Esophagus squamous epithelium (tissue), 4 donors: ENCODE measurements around the gene GRP.
"Not testable (repeated sequence)": the region's sequence is repeated elsewhere in the genome, so short reads cannot be mapped to it uniquely, and the experiment has no call there.

Source experiments
- POLR2A ChIP-seq, 4 donors: fragments of 450-650 bp; IDR thresholded peaks; one replicate each; pipeline ENCODE4 v1.6.1; 2017; ENCODE audit warnings: antibody characterized with exemption in 4 of 4, mild to moderate bottlenecking in 4 of 4, moderate library complexity in 3 of 4
- TF ChIP-seq, protein P1 (sequence below), 6 experiments: fragments of 450-650 bp in 4 of 6; fragments of 200-600 bp in 2 of 6; sonication (generic) in 2 of 6; IDR thresholded peaks; one replicate each; pipeline ENCODE4 v1.5.1; 2016 to 2019; ENCODE audit warnings: antibody characterized with exemption in 6 of 6, mild to moderate bottlenecking in 4 of 6, moderate library complexity in 4 of 6

DNA sequence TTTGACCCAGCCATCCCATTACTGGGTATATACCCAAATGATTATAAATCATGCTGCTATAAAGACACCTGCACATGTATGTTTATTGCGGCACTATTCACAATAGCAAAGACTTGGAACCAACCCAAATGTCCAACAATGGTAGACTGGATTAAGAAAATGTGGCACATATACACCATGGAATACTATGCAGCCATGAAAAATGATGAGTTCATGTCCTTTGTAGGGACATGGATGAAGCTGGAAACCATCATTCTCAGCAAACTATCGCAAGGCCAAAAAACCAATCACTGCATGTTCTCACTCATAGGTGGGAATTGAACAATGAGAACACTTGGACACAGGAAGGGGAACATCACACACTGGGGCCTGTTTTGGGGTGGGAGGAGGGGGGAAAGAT lies 42.3 kb downstream of the GRP start:
- TF ChIP-seq, protein P1, sequence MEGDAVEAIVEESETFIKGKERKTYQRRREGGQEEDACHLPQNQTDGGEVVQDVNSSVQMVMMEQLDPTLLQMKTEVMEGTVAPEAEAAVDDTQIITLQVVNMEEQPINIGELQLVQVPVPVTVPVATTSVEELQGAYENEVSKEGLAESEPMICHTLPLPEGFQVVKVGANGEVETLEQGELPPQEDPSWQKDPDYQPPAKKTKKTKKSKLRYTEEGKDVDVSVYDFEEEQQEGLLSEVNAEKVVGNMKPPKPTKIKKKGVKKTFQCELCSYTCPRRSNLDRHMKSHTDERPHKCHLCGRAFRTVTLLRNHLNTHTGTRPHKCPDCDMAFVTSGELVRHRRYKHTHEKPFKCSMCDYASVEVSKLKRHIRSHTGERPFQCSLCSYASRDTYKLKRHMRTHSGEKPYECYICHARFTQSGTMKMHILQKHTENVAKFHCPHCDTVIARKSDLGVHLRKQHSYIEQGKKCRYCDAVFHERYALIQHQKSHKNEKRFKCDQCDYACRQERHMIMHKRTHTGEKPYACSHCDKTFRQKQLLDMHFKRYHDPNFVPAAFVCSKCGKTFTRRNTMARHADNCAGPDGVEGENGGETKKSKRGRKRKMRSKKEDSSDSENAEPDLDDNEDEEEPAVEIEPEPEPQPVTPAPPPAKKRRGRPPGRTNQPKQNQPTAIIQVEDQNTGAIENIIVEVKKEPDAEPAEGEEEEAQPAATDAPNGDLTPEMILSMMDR (IDR thresholded peaks at IDR 0.05), result not testable (repeated sequence)
- TF ChIP-seq POLR2A (IDR thresholded peaks at IDR 0.05), result not testable (repeated sequence)
